HG03045 (cell line): ENCODE measurements around the gene DPP6.

Experiments used
- ATAC-seq: cut with Tn5 transposase; IDR thresholded peaks from one replicate; pipeline ENCODE4 v1.9.1; 2021; ENCODE audit warnings: mild to moderate bottlenecking, moderate library complexity; ENCODE audit not compliant: unreplicated experiment

The DPP6 gene

GRCh38 chr7:154504918-154505317 lies 452.7 kb downstream of the DPP6 start:
- no peak for ATAC-seq

- ATAC-seq, result no peak
Observed at GRCh38 chr7:154505362-154505761, 453.2 kb downstream of the DPP6 start.

GRCh38 chr7:154509192-154509591 lies 457.0 kb downstream of the DPP6 start:
- no peak for ATAC-seq

- ATAC-seq, result no peak
Observed at GRCh38 chr7:154512121-154512833, 460.1 kb downstream of the DPP6 start.

DNA sequence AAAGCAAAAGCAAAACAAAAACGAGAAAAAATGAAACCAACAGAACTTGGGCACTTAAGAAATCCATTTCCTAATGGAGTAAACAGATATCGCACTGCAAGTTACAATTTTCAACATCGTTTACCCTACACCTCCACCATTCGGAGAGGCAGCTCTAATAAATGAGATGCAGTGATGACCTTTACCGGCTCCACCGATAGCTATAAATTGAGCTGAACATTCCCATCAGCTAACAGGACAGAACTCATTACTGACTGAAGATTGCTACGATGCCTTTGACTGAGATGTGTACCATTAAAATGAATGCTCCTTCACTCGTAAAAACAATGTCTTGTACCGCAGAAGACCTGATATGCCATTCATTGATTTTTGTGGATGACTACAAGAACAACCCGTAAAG lies 465.6 kb downstream of the DPP6 start:
- no peak for ATAC-seq

- ATAC-seq, result no peak
Observed at GRCh38 chr7:154519229-154519628, 467.0 kb downstream of the DPP6 start.

- ATAC-seq, result no peak
Observed at GRCh38 chr7:154530136-154530535, 477.9 kb downstream of the DPP6 start.

- no peak for ATAC-seq
Observed at GRCh38 chr7:154532771-154533170, 480.6 kb downstream of the DPP6 start.

DNA sequence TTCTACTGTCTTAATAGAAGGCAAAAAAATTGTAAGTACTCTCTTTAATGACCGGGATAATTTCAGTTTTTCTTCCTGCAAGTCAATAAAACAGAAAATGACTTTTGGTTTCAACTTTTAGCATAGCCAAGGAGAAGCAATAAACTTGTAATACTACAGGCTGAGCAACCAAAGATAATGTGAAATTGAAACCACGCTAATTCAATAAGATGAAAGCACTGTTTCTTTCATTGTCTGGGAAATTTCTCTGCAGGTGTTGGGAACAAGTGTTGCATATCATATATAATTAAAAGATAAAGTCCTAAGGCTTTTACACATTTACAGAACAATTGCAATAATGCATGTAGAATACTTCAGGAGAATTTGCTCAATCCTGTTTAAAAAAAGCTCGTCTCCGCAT lies 488.4 kb downstream of the DPP6 start:
- no peak for ATAC-seq

DNA sequence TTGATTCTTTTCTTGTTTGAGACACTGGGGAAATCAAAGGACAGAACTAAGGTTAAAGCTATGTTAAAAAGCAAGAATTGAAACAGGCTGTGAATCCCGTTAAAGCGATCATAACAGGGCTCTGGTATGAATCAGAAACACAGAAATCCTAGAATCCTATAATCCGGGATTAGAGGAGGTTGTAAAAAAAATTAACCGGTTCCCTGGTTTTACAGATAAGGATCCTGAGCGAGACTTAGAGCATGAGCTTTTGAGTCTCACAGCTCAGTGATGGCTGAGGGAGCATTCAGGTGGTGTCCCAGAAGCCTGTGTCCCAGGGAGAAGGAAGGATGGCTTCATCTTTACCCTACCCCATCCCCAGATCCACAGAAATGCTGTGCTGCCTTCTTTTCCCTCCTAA lies 489.4 kb downstream of the DPP6 start:
- no peak for ATAC-seq

DNA sequence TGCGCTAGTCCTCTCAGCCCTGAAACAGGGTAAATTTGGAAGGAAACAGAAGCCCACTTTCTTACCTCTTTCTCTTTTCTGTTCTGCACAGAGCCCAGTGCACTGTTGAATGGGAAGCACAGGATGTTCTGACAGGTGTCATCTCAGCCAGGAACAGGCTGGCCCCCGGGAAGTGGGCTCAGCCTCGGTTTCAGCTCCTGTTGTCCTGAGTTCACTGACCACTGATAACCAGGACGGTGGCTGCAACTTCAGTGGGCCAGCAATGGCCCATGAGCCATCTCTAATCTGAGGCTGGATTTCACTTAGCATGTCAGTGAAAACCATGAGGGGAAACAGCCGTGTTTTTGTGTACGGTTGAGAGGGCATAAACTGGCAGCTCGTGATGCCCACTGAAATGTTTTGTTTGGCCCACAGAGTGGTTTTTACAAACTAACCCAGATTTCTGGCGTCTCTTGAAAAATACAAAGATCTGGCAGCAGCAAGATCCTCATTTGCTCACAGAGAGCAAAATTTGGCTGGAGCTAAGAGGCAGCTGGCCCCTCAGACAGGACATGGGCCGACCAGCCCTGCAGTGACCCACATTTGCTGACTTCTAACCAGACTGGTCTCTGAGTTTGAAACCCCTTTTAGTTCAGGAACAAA lies 494.9 kb downstream of the DPP6 start:
- no peak for ATAC-seq

GRCh38 chr7:154553711-154554265 lies 501.6 kb downstream of the DPP6 start:
- ATAC-seq, result no peak

GRCh38 chr7:154559454-154559853 lies 507.3 kb downstream of the DPP6 start:
- no peak for ATAC-seq

DNA sequence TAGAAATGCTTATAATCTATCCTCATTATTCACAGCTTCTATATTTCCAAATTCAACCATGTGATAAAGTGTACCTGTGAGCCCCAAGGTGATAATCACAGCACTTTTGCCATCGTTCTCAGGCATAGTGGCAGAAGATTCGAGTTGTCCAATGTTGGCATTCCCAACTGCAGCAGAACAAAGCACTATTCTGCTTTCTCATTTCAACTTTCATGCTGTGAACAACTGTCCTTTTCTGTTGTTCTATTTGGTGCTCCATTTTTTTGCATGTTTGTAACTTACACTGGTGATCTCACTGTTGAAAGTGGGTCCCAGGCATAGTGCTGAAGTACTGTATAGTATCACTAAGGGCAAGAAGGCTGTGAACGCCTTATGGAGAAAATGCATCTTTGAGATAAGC lies 512.5 kb downstream of the DPP6 start:
- no peak for ATAC-seq

DNA sequence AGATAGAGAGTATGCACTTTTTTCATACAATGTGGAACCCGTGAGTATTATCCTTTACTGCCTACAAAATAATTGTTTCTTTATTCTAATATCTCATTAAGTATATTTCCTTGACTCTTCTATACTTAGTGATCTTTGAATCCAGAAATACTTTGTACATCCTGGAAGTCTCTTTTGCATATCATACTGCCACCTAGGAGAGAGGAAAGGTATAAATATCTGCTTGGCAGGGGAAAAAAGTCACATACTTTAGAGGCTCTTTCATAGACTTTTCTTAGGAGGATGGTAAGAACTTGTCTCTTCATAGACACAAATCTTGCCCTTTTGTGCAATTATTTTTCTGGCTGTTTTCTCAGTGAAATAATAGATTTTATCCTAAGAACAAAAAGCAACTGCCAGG lies 514.7 kb downstream of the DPP6 start:
- ATAC-seq, result no peak

GRCh38 chr7:154568346-154568745 lies 516.1 kb downstream of the DPP6 start:
- ATAC-seq, result no peak

GRCh38 chr7:154569916-154570315 lies 517.7 kb downstream of the DPP6 start:
- no peak for ATAC-seq

- ATAC-seq, result no peak
Observed at GRCh38 chr7:154571772-154572171, 519.6 kb downstream of the DPP6 start.

- ATAC-seq, result no peak
Observed at GRCh38 chr7:154574235-154574634, 522.0 kb downstream of the DPP6 start.

DNA sequence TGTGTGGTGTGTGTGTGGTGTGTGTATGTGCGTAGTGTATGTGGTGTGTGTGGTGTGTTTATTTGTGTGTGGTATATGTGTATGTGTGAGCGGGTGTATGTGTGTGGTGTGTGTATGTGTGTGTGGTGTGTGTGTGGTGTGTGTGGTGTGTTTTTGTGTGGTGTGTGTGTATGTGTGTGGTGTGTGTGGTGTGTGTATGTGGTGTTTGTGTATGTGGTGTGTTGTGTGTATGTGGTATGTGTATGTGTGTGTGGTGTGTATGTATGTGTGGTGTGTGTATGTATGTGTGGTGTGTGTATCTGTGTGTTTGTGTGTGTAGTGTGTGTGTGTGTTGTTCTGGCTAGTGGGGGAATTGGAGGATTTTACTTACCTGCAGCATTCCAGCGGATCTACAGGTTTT lies 523.3 kb downstream of the DPP6 start:
- no peak for ATAC-seq

DNA sequence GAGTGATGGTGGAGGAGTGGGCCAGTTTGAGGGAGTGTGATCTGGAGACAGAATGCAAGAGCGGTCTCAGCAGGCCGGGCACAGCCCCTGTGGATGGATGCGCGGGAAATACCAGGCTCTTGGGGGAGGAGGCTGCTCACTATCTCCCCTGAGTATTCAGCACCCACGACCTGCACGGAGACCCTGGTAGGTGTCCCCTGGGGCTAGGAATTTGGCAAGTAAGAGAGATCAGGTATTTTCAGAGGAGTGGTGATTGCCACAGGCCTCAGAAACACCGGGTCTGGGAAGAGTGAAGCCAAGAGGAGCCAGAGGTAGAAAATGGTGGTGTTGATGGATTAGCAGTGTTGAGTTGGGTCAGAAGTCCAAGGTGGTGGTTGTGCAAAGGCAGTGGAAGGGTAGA lies 524.4 kb downstream of the DPP6 start:
- ATAC-seq, result no peak

- ATAC-seq, result no peak
Observed at GRCh38 chr7:154577141-154577873, 525.1 kb downstream of the DPP6 start.
